IPS-20b (cell line): Measurements from ENCODE around the gene CLIP2.
A peak's percentile ranks its signal among the peaks of the same experiment; 100 is the strongest.

ENCODE experiments used
- H3K27ac ChIP-seq: one replicate; pipeline ENCODE4 v1.5.1; 2013; ENCODE audit warnings: low read length
- H3K27me3 ChIP-seq: 2 replicates; pipeline ENCODE4 v1.6.1; 2013; ENCODE audit warnings: mild to moderate bottlenecking, low read length, inconsistent platforms; ENCODE audit not compliant: insufficient read depth
- H3K36me3 ChIP-seq: 2 replicates; pipeline ENCODE4 v1.6.1; 2013; ENCODE audit warnings: low read depth, mild to moderate bottlenecking, inconsistent platforms, low read length, moderate library complexity; ENCODE audit not compliant: insufficient read depth
- H3K4me1 ChIP-seq: 2 replicates; pipeline ENCODE4 v1.6.1; 2013; ENCODE audit warnings: mild to moderate bottlenecking, control low read depth, inconsistent platforms, low read length, moderate library complexity; ENCODE audit not compliant: insufficient read depth
- H3K4me3 ChIP-seq: 2 replicates; pipeline ENCODE4 v1.5.1; 2013; ENCODE audit warnings: mild to moderate bottlenecking, low read length, inconsistent platforms
- H3K9ac ChIP-seq: 2 replicates; pipeline ENCODE4 v1.6.1; 2013; ENCODE audit warnings: low read depth, mild to moderate bottlenecking, inconsistent platforms, low read length, moderate library complexity
- H3K9me3 ChIP-seq: 2 replicates; pipeline ENCODE4 v1.6.1; 2013; ENCODE audit warnings: mild to moderate bottlenecking, low read depth, low read length, inconsistent platforms; ENCODE audit not compliant: insufficient read depth

The CLIP2 gene

GRCh38 chr7:74290981-74291441, 1.8 kb downstream of the CLIP2 start:
- H3K9me3 ChIP-seq, result no peaks in the 10 kb centered on the region
- H3K4me1 ChIP-seq, result peaks cover 27% of the 10 kb centered on the region
- H3K27ac ChIP-seq, result no peak overlapping the region
- H3K36me3 ChIP-seq, result no peaks in the 10 kb centered on the region
- H3K4me3 ChIP-seq, result peak overlapping the region; percentile 81
- peak overlapping the region; percentile 75; the same call in 1 of the 2 replicates for H3K9ac ChIP-seq
- H3K27me3 ChIP-seq, result peaks cover 31% of the 10 kb centered on the region

GRCh38 chr7:74291535-74291934, 2.3 kb downstream of the CLIP2 start:
- Histone ChIP-seq H3K4me1 (peaks cover 27% of the 10 kb centered on the region), H3K36me3 (no peaks in the 10 kb centered on the region), H3K9ac (no peak overlapping the region), H3K4me3 (no peak overlapping the region), H3K27ac (no peak overlapping the region), H3K27me3 (peaks cover 31% of the 10 kb centered on the region), H3K9me3 (no peaks in the 10 kb centered on the region)

GRCh38 chr7:74292757-74293576, 3.8 kb downstream of the CLIP2 start:
- no peak overlapping the region for H3K4me3 ChIP-seq
- no peaks in the 10 kb centered on the region for H3K36me3 ChIP-seq
- H3K27me3 ChIP-seq, result peaks cover 30% of the 10 kb centered on the region
- H3K4me1 ChIP-seq, result peaks cover 27% of the 10 kb centered on the region
- no peaks in the 10 kb centered on the region for H3K9me3 ChIP-seq
- no peak overlapping the region for H3K27ac ChIP-seq
- H3K9ac ChIP-seq, result no peak overlapping the region

GRCh38 chr7:74293577-74293908, 4.3 kb downstream of the CLIP2 start:
- H3K9me3 ChIP-seq, result no peaks in the 10 kb centered on the region
- no peak overlapping the region for H3K27ac ChIP-seq
- peaks cover 24% of the 10 kb centered on the region for H3K27me3 ChIP-seq
- H3K4me1 ChIP-seq, result peaks cover 23% of the 10 kb centered on the region
- H3K36me3 ChIP-seq, result no peaks in the 10 kb centered on the region
- no peak overlapping the region for H3K9ac ChIP-seq
- no peak overlapping the region for H3K4me3 ChIP-seq

GRCh38 chr7:74294191-74294998, 5.2 kb downstream of the CLIP2 start:
- Histone ChIP-seq H3K4me1 (peaks cover 23% of the 10 kb centered on the region), H3K27ac (peak overlapping the region; percentile 14), H3K4me3 (no peak overlapping the region), H3K9me3 (no peaks in the 10 kb centered on the region), H3K27me3 (peaks cover 19% of the 10 kb centered on the region), H3K9ac (no peak overlapping the region; the same call in 1 of the 2 replicates), H3K36me3 (no peaks in the 10 kb centered on the region)

- H3K27me3 ChIP-seq, result no peaks in the 10 kb centered on the region
- peaks cover 12% of the 10 kb centered on the region for H3K4me1 ChIP-seq
Measured at GRCh38 chr7:74297516-74298233, 8.5 kb downstream of the CLIP2 start.

GRCh38 chr7:74299401-74299800, 10.2 kb downstream of the CLIP2 start:
- H3K36me3 ChIP-seq, result no peaks in the 10 kb centered on the region
- H3K27ac ChIP-seq, result no peak overlapping the region
- H3K4me3 ChIP-seq, result no peak overlapping the region
- H3K9ac ChIP-seq, result no peak overlapping the region
- no peaks in the 10 kb centered on the region for H3K27me3 ChIP-seq
- peaks cover 3% of the 10 kb centered on the region; the same call in 1 of the 2 replicates for H3K4me1 ChIP-seq
- no peaks in the 10 kb centered on the region for H3K9me3 ChIP-seq

More at GRCh38 chr7:74297516-74298233, 8.5 kb downstream of the CLIP2 start:
- no peak overlapping the region for H3K9ac ChIP-seq
- no peaks in the 10 kb centered on the region for H3K9me3 ChIP-seq
- H3K4me3 ChIP-seq, result no peak overlapping the region
- H3K27ac ChIP-seq, result no peak overlapping the region
- no peaks in the 10 kb centered on the region for H3K36me3 ChIP-seq

GRCh38 chr7:74300926-74301325, 11.7 kb downstream of the CLIP2 start:
- Histone ChIP-seq H3K36me3 (no peaks in the 10 kb centered on the region), H3K27ac (no peak overlapping the region), H3K9ac (no peak overlapping the region), H3K9me3 (no peaks in the 10 kb centered on the region), H3K4me1 (no peaks in the 10 kb centered on the region), H3K4me3 (no peak overlapping the region), H3K27me3 (no peaks in the 10 kb centered on the region)

GRCh38 chr7:74302745-74303221, 13.6 kb downstream of the CLIP2 start:
- H3K27me3 ChIP-seq, result no peaks in the 10 kb centered on the region
- no peak overlapping the region for H3K9ac ChIP-seq
- no peak overlapping the region for H3K27ac ChIP-seq
- H3K36me3 ChIP-seq, result no peaks in the 10 kb centered on the region
- no peaks in the 10 kb centered on the region for H3K4me1 ChIP-seq
- no peak overlapping the region for H3K4me3 ChIP-seq
- no peaks in the 10 kb centered on the region for H3K9me3 ChIP-seq

- H3K36me3 ChIP-seq, result no peaks in the 10 kb centered on the region
Measured at GRCh38 chr7:74304550-74304949, 15.3 kb downstream of the CLIP2 start.

GRCh38 chr7:74306004-74306729, 17.0 kb downstream of the CLIP2 start:
- H3K4me3 ChIP-seq, result no peak overlapping the region
- H3K4me1 ChIP-seq, result no peaks in the 10 kb centered on the region
- no peak overlapping the region for H3K27ac ChIP-seq

More at GRCh38 chr7:74304550-74304949, 15.3 kb downstream of the CLIP2 start:
- Histone ChIP-seq H3K9me3 (no peaks in the 10 kb centered on the region), H3K27ac (no peak overlapping the region), H3K27me3 (no peaks in the 10 kb centered on the region), H3K4me3 (no peak overlapping the region), H3K9ac (no peak overlapping the region), H3K4me1 (no peaks in the 10 kb centered on the region)

More at GRCh38 chr7:74306004-74306729, 17.0 kb downstream of the CLIP2 start:
- Histone ChIP-seq H3K9ac (no peak overlapping the region), H3K27me3 (no peaks in the 10 kb centered on the region), H3K36me3 (no peaks in the 10 kb centered on the region), H3K9me3 (no peaks in the 10 kb centered on the region)
